GM19025 (cell line): ENCODE data around the gene ZMYND8.
"Not testable (repeated sequence)": the region's sequence is repeated elsewhere in the genome, so short reads cannot be mapped to it uniquely, and the experiment has no call there.

Experiments used
- ATAC-seq: cut with Tn5 transposase; IDR thresholded peaks from one replicate; pipeline ENCODE4 v1.9.1; 2021; ENCODE audit warnings: mild to moderate bottlenecking, low read depth, moderate library complexity; ENCODE audit not compliant: unreplicated experiment

ZMYND8 gene

DNA sequence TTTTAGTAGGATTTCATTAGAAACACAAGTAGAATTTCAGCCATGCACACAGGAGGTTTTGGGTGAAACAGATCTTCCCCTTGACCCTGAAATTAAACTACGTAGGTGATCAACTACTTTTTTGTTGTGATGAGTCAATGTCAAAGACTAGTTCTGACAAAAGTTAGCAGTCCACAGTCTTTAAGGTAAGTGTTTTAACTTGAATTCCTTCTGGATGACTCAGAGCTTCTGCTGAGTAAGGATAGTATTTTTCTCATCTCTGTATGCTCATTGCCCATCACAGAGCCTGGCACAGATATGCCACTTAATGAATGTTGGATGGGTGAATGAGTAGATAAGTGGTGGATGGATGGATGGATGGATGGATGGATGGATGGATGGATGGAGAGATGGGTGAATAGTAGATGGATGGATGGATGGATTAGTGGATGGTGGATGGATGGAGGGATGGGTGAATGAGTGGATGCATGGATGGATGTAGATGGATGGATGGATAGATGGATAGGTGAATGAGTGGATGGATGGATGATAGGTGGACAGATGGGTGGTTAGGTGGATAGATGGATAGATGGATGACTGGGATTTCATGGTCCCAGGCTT lies 165.3 kb downstream of the ZMYND8 start:
- no peak for ATAC-seq

DNA sequence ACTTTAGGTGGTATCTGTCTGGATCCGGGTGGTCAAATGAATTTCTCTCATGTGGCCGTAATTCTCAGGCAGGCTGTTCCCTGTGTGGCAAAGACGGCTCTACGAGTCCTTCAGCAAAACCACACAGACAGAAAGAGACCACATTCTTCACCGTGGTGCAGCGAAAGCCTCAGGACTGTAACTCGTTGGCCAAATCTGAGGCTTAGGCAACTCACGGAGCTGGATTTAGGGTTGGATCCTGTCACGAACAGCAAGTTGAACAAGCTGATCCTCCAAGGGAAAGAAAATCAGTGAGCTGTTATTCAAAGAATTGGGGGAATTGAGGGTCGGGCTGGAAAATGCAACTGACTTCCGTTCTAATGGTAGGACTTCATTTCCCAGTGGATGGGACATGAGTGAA lies 167.4 kb downstream of the ZMYND8 start:
- ATAC-seq, result no peak

DNA sequence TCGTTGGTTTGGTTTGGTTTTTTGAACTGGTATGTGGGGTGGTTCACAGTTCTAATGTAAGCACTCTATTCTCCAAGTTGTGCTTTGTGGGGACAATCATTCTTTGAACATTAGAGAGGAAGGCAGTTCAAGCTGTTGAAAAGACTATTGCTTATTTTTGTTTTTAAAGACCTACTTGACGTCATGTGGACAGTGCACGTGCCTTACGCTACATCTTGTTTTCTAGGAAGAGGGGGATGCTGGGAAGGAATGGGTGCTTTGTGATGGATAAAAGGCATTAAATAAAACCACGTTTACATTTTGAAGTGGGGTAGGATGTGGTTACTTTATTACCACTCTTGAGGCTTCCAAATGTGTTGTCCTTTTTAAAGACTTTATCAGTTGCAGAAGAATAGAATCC lies 168.0 kb downstream of the ZMYND8 start:
- no peak for ATAC-seq

DNA sequence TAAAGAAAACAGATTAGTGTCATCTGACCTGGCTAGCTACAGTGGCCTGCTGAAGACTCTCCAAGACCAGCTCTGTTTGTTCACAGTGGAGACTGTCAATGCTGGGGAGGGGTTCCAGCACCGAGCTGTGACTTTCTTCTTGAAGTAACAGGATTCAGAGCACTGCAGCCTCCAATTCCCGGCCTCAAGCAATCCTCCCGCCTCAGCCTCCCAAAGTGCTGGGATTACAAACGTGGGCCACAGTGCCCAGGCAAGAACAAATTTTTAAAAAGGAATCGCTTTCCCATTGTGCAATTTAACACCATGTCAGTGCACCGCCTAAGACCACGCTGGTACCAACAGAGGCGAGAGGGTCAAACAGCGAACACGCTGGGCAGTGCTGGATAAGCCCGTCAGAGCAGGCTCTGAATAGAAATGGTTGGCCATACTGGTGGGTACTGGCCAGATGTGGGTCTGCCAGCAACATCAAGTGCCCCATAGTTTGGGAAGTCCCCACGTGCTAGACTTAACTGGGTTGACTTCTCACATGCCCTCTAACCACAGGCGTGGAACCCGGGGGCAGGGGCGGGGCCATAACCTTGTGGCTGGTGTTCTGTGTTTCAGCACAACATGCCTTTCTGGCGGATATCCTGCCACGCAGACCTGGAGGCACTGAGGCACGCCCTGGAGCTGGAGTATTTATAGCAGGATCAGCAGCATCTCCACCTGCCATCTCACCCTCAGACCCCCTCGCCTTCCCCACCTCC lies 168.9 kb downstream of the ZMYND8 start:
- ATAC-seq, result no peak

DNA sequence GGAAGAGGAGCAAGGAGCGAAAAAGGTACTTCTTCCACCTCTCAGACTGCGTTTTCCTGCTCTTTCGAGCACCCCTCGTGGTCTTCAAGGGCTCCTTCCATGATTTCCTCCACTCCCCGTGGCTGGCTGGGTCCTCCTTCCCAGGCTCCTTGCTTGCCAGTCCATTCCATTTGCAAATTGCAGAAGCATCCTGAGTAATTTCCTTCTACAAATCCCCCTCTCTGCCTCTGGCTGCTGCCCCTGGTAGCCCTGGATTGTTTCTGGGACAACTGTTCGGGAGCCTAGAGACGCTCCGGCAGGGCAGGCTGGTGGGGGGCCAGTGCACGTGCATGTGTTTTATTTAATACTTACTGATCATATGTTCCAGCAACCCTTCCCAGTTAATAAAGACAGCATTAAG lies 173.1 kb downstream of the ZMYND8 start:
- no peak for ATAC-seq

DNA sequence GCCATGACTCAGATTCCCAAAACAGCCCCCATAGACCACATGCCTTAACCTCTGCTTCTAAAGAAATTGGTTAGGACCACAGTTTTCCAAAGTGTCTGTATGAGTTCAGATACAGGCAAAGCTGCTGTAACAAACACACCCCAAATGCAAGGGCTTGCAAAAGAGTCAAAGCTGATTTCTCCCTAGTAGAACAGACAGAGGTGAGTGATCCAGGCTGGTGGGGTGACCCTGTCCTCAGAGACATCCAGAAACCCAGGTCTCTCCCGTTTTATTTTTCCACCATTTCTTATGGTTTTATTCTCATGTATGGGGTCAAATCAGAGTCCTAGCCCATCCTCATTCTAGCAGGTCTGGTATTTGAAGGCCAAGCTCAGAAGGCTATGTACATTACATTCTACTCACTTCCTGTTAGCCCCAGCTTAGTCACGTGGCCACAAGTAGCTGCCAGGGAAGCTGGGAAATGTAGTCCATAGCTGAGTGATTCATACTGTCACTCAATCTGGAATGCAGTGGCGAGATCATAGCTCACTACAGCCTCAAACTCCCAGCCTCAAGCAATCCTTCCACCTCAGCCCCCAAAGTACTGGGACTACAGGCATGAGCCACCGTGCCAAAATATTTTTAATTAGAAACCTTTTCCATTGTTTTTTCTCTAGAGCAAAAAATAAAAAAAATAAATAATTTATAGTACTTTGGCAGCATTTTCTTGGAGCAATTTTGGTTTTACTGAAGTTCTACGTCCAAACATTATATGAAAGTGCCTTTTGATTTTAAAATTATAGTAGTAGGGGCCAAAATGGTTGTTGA lies 175.2 kb downstream of the ZMYND8 start:
- no peak for ATAC-seq

DNA sequence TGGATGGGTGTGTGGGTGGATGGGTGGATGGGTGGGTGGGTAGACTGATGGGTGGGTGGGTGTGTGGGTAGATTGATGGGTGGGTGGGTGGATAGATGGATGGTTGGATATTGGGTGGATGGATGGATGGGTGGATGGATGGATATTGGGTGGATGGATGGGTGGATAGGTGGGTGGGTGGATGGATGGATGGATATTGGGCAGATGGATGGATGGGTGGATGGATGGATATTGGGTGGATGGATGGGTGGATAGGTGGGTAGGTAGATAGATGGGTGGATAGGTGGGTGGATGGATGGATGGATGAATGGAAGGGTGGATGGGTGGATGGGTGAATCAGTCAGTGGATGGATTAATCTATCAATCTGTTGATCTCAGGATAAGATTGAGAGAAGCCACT lies 177.2 kb downstream of the ZMYND8 start:
- ATAC-seq, result no peak

DNA sequence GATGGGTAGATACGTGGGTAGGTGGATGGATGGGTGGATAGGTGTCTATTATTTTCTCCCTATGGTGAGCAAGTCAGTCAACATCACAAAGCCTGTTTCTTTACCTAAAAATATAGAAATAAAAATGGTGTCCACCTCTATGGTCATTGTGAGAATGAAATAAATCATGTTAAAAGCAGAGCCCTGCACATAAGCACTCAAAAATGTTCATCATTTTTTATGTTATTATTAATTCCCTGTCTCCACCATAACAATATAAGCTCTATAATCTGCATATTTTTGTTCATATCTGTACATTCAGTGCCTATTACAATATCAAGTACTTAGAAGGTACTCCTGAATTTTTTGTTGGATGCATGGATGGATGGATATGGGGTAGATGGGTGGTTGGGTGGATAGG lies 177.6 kb downstream of the ZMYND8 start:
- no peak for ATAC-seq

DNA sequence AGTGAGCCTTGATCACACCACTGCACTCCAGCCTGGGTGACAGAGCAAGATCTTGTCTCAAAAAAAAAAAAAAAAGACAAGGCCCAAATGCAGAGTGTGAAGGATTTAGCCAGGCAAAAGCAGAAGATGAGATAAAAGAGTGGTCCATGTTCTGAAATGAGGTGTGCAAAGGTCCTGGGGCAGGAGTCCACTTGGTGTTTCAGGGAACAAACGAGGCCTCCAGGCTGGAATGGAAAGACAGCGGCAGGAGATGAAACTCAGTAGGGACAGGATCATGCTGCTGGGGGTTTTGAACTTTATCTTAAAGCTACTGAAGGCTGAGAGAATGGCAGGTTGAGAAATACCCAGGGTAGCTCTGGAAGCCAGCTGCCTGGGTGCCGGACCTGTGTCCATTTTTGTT lies 178.2 kb downstream of the ZMYND8 start:
- no peak for ATAC-seq

DNA sequence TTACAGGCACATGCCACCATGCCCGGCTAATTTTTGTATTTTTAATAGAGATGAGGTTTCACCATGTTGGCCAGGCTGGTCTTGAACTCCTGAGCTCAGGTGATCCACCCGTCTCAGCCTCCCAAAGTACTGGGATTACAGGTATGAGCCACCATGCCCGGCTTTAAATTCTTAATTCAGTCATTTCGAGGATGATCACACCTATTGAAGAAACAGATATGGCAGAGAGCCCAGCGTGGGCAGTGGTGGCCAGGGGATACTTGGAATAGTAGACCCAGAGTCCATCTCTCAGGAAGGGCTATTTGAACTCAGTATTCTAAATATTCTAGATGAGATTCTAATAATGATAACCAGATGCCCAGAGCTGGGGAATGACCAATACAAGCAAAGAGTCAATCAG lies 180.3 kb downstream of the ZMYND8 start:
- ATAC-seq, result not testable (repeated sequence)

DNA sequence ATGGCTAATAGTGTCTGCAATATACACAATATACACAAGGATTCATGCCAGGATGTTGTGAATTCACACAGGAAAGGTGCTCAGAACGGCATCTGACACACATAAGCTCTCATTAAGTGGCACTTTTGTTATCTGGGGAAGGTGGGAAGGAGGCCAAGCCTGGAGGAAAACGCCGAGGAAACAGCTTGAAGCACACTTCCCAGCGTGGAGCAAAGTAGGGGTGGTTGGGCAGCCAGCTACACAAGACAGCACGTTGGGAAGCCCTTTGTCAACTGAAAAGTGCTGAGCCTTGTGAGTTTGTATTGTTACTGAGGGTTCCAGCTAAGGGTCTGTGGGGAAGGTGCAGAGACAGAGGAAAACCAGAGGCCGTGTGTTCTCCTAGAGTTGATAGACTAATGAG lies 181.0 kb downstream of the ZMYND8 start:
- ATAC-seq, result no peak

DNA sequence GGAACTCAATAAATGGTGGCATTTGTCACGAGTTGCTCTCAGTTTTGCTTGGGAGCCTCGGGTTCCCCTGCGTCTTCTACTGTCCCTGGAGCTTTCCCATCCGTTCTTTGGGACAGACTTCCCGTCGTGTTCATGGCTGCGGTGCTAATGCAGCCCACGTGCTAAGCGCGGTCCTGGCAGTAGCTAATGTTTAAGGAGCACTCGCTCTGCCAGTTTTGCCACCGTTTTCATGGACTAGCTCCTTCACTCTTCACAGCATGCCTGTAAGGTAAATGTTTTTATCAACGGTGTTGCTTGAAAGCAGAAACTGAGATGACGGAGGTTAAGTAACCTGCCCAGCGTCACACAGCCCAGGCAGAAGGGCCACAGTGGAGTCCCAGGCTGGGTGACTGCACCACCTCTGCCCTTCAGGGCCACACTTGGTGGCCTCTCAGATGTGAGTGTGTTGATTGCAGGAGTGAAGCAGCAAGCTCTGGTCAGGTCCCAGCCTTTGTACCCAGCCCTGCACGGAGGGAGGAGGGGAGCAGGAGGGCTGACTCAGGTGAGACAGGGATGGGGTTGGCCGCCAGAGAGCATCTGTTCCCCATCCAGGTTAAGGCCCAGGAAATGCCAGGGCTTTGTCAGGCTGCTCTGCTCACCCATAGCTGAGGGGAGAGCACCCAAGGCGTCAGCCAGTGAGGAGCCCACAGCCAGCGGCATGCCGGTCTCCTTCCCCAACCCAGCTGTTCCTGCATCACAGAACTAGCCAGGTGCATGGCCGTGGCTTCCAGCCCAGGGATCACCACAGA lies 181.8 kb downstream of the ZMYND8 start:
- ATAC-seq, result no peak

DNA sequence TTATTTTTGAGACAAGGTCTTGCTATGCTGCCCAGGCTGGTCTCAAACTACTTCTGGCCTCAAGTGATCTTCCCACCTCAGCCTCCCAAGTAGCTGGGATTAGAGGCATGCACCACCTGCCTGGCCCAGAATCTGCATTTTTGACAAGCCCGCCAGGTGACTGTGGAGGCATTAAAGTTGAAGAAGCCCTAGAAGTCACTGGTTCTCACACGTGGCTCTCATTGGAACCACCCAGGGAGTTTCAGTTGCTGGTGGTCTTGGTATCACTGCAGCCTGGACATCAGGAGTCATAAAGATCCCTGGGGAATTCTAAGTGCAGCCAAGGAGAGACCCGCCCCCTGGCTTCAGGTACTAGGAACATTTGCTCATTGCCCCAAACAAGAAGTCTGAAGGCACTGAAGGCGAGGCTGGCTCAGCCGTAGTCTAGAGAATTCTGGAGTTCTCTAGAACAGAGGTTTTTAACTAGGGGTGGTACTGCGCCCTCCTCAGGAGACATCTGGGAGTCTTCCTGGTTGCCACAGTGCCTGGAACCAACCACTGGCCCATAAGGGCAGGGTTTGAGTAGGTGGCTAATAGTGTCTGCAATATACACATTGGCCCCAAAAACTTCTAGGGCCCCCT lies 182.8 kb downstream of the ZMYND8 start:
- no peak for ATAC-seq

DNA sequence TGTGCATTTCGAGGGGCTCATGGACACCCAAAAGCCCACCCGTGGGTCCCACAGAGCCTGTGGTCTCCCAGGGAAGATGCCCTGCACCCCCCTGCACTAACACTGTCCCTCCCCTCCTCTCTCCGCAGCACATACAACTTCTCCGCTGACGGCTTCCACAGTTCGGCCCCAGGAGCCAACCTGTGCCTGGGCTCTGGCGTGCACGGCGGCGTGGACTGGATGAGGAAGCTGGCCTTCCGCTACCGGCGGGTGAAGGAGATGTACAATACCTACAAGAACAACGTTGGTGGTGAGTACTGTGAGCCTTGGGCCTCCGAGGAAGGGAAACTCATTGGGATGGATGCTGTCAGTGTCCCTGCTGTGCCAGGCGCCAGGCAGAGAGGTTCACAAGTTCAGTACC lies 183.9 kb downstream of the ZMYND8 start:
- ATAC-seq, result no peak

DNA sequence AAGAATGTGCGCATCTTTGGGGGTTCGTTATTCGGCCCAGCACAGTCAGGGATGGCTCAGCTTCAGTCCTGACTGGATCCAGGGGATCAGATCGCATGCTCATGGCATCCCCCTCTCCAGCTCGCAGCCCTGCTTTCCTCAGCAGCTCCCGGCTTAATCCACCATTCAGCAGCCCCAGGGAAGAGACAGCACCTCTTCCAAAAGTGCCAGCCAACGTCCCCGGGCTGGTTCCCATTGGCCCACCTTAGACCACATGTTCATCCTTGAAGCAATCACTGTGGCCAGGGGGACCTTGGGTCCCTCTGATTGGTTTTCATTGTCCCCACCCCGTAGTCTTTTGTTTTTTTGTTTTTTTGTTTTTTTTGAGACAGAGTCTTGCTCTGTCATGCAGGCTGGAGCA lies 188.7 kb downstream of the ZMYND8 start:
- no peak for ATAC-seq

DNA sequence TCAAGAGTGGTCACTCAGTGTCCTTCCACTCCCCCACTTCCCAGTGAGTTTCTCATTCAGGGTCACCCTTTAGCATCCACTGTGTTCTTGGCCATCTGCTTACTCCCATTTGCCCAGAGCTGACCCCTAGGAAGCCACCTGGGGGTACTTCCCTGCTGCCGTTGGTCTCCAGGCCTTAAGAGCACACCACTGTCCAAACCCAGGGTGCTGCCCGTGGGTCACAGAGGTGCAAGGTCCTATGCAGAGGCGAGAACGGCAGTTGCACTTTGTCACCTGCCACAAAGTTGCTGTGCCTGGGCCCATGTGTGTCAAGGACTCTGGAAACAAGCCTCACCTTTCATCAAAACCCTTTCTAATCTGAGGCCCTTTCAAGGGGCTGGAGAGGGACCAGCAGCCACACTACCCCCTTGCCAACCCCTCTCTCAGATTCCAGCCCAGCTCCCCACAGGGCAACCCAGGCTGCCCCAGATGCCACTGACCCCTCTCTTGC lies 191.1 kb downstream of the ZMYND8 start:
- ATAC-seq, result no peak

DNA sequence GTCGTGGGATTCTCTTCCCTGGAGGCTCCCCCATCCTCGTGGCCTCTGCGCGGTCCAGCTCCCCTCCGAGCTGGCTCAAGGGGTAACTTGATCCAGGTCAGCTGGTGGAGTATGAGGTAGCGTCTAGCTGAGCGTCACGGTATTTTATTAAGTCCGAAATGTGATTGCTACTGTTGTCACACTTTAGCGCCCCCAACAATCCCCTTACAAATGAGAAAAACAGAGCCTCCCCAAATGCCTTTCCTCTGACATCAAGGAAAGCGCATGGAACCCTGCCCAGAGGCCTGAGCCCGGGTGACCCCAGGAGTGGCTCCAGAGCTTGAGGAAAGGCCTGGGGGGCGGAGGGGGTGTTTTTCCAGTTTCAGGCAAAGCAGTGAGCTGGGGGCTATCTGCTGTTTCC lies 192.4 kb downstream of the ZMYND8 start:
- no peak for ATAC-seq

DNA sequence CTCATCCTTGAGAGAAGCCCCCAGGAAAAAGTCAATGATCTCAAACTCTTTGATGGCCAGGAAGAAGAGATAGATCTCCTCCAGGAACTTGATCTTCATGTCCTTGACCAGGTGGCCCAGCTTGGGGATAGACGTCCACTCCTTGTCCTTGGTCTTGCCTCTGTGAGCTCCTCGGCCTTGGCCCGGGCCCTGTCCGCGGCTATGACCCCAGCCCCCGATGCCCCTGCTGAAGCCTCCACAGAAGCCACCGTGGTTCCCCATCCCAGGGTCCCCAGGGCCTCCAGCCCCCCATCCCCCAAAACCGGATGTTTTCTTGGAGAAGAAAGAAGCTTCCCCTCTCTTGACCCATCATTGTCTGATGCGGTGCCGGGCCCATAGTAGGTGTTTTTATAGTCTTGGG lies 195.1 kb downstream of the ZMYND8 start:
- ATAC-seq, result no peak

DNA sequence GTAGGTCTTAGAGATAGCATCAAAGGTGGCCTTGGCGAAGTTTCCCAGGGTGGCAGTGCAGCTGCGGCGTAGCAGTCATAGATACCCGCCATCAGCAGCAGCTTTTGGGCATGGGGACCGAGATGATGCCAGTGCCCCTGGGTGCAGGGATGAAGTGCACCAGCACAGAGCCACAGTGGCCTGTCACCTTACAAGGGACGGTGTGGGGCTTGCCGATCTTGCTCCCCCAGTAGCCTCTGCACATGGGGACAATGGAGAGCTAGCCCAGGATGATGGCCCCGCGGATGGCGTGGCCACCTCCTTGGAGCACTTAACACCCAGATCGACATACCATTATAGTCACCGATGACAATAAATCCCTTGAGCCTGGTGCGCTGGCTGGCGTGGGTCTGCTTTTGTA lies 195.5 kb downstream of the ZMYND8 start:
- ATAC-seq, result no peak

DNA sequence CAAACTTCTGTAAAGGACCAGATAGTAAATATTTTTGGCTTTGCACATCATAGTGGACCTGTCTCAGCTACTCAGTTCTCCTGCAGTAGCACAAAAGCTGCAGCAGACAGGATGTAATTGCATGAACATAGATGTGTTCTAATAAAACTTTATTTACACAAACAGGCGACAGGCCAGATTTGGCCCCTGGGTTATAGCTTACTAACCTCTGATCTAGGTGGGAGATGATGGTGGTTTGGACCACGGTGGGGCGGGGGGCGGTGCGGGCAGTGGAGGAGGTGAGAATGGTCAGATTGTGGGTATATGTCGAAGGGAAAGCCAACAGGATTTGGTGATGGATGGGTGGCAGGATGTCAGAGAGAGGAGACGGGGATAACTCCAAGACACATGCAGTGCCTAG lies 196.3 kb downstream of the ZMYND8 start:
- no peak for ATAC-seq
